Hepatocyte (in vitro differentiated cells): ENCODE results near the gene TPCN2.

Experiments
- CTCF ChIP-seq: fragments of 200-600 bp; sonication (generic); IDR thresholded peaks from 2 replicates; pipeline ENCODE4 v1.5.1; 2016; ENCODE audit warnings: antibody characterized with exemption, mild to moderate bottlenecking; ENCODE audit not compliant: poor library complexity
- EZH2 ChIP-seq: fragments of 200-600 bp; sonication (generic); IDR thresholded peaks from 2 replicates; pipeline ENCODE4 v1.6.1; 2016; ENCODE audit warnings: antibody characterized with exemption, mild to moderate bottlenecking, borderline replicate concordance

- TF ChIP-seq CTCF: peak; percentile 95
- TF ChIP-seq EZH2: no peak
Measured at GRCh38 chr11:69101115-69101791, 52.5 kb downstream of the TPCN2 start.
